Psoas muscle (tissue), 8 donors: Measurements from ENCODE around the gene SPRR4. TPM values are rescaled to one million over a fixed set of nuclear protein-coding genes. Genes with fewer than 3 reads are reported as not detected.

Source experiments
- ATAC-seq, 4 donors: fragments of 200-7000 bp; cut with Tn5 transposase; one replicate each; pipeline ENCODE4 v1.9.1; 2020; ENCODE audit warnings: moderate library complexity in 3 of 4, mild to moderate bottlenecking in 2 of 4
- DNase-seq, 2 donors: peaks; one replicate each; pipeline ENCODE4 v3.0.0-alpha.2; 2020
- H3K27ac ChIP-seq: fragments of 200-600 bp; one replicate; pipeline ENCODE4 v1.8.0; 2022
- H3K27me3 ChIP-seq, 3 donors: fragments of 200-600 bp in 1 of 3; one replicate each; pipeline versions ENCODE4 v1.6.1 to v1.8.0; 2013 to 2022; ENCODE audit warnings: low read length in 2 of 3, mild to moderate bottlenecking in 2 of 3, moderate library complexity in 1 of 3; ENCODE audit not compliant: insufficient read depth in 3 of 3
- H3K36me3 ChIP-seq, 2 donors: fragments of 200-600 bp in 1 of 2; one replicate each; pipeline versions ENCODE4 v1.6.1 to v1.8.0; 2013 to 2022; ENCODE audit warnings: low read depth in 1 of 2, mild to moderate bottlenecking in 1 of 2, moderate library complexity in 1 of 2; ENCODE audit not compliant: insufficient read depth in 1 of 2
- H3K4me1 ChIP-seq: fragments of 200-600 bp; one replicate; pipeline ENCODE4 v1.8.0; 2022
- H3K4me3 ChIP-seq: fragments of 200-600 bp; one replicate; pipeline ENCODE4 v1.8.0; 2022; ENCODE audit warnings: mild to moderate bottlenecking
- H3K9me3 ChIP-seq: fragments of 200-600 bp; one replicate; pipeline ENCODE4 v1.8.0; 2022
- CTCF ChIP-seq: fragments of 200-600 bp; IDR thresholded peaks from one replicate; pipeline ENCODE4 v1.8.0; 2022; ENCODE audit warnings: antibody characterized with exemption
- WGBS, 3 donors: extraction: QIAGEN DNeasy Blood & Tissue Kit; methylation state at CpG; one replicate each; pipeline versions ENCODE4 v1.1.6 to v1.1.7; 2013; 5-methylcytosine and 5-hydroxymethylcytosine counted together
- intact Hi-C, 2 donors: fragments of 100-400 bp; cut with DNase I; formaldehyde crosslinking; loops; one replicate each; pipeline versions ENCODE4 v1.11.0 to v1.14.2; 2022
- polyA plus RNA-seq, 3 donors: library from polyadenylated mRNA; stranded (reverse); fragments of 200-250 nt; gene quantifications; one replicate each; pipeline ENCODE4 v1.2.3, GENCODE V29; 2013
- total RNA-seq, 4 donors: library from RNA; stranded (reverse); fragmentation: NEBNext Ultra II Directional in 2 of 4; extraction: Animal tissue kit (Norgen Biotek cat#: 25700) in 2 of 4; gene quantifications; one replicate each; pipeline versions ENCODE4 v1.2.1 to v1.2.4, GENCODE V29; 2021 to 2023
- donor health status: healthy with polysubstance abuse.
- donor health status: DM: no; HTN: no; CAD: no; lungs with moderate emphysema.
- donor health status: Bipolar disorder and iron deficiency.
- donor health status: healthy.
- donor health status: DM: yes; HTN: yes; CAD: no.
- donor health status: DM: no; HTN: no; CAD: no.
- donor health status: DM: no; HTN: no; CAD: no.
- donor health status: DM: yes; HTN: yes; CAD: no.

The SPRR4 gene
- total and polyA plus RNA-seq, 7 donors = not detected

- TF ChIP-seq CTCF = no peak
- Histone ChIP-seq H3K36me3 (no peaks in the 10 kb centered on the region), H3K27ac (no peak overlapping the region), H3K9me3 (no peaks in the 10 kb centered on the region), H3K4me1 (no peaks in the 10 kb centered on the region), H3K27me3 (peaks cover 0 to 2% (median 0%) of the 10 kb centered on the region in 3 donors), H3K4me3 (no peak overlapping the region)
- 82 to 84% (median 83%) methylated on average over 6 of the region's 6 CpGs for WGBS, 3 donors
- no peak for ATAC-seq
- DNase-seq = no peak
- intact Hi-C loops = no loop called here
Measured at GRCh38 chr1:152981146-152981871, 10.9 kb downstream of the SPRR4 start.

GRCh38 chr1:152982076-152982475, 11.6 kb downstream of the SPRR4 start:
- Histone ChIP-seq H3K4me1 (no peaks in the 10 kb centered on the region), H3K36me3 (no peaks in the 10 kb centered on the region), H3K4me3 (no peak overlapping the region), H3K27me3 (peaks cover 0 to 2% (median 0%) of the 10 kb centered on the region in 3 donors), H3K9me3 (no peaks in the 10 kb centered on the region), H3K27ac (no peak overlapping the region)
- DNase-seq (no peak), ATAC-seq (no peak)
- WGBS, 3 donors = 71 to 79% (median 75%) methylated on average over 4 of the region's 4 CpGs
- intact Hi-C loops = no loop called here
- no peak for TF ChIP-seq CTCF

GRCh38 chr1:152983234-152983633, 12.8 kb downstream of the SPRR4 start:
- no peaks in the 10 kb centered on the region for H3K36me3 ChIP-seq
- no peaks in the 10 kb centered on the region for H3K9me3 ChIP-seq
- H3K27me3 ChIP-seq = peaks cover 0 to 1% (median 0%) of the 10 kb centered on the region in 3 donors
- H3K27ac ChIP-seq = no peak overlapping the region
- ATAC-seq (no peak), DNase-seq (no peak)
- intact Hi-C loops = no loop called here
- no peaks in the 10 kb centered on the region for H3K4me1 ChIP-seq
- no peak for TF ChIP-seq CTCF
- no peak overlapping the region for H3K4me3 ChIP-seq

GRCh38 chr1:152983743-152984142, 13.3 kb downstream of the SPRR4 start, which contains the start of gene SPRR1A:
Gene SPRR1A (plus strand): TSS chr1:152984081. CDS start chr1:152985231, 1,150 bp downstream.
- Histone ChIP-seq H3K36me3 (no peaks in the 10 kb centered on the region), H3K27me3 (no peaks in the 10 kb centered on the region), H3K27ac (no peak within 1 kb of the TSS), H3K9me3 (no peaks in the 10 kb centered on the region), H3K4me1 (no peaks in the 10 kb centered on the region), H3K4me3 (no peak within 1 kb of the TSS)
- no peak for ATAC-seq
- intact Hi-C loops = no loop called here
- WGBS, 3 donors = 37 to 48% (median 42%) methylated on average over 3 of the region's 3 CpGs
- TF ChIP-seq CTCF = no peak
- DNase-seq = no peak

- no peak for TF ChIP-seq CTCF
- H3K27me3 ChIP-seq = no peaks in the 10 kb centered on the region
- no peaks in the 10 kb centered on the region for H3K9me3 ChIP-seq
- H3K27ac ChIP-seq = no peak overlapping the region
- WGBS, 3 donors = 85 to 91% (median 88%) methylated on average over 2 of the region's 2 CpGs
- H3K36me3 ChIP-seq = no peaks in the 10 kb centered on the region
- no peak for ATAC-seq
- H3K4me3 ChIP-seq = no peak overlapping the region
- intact Hi-C loops = no loop called here
- H3K4me1 ChIP-seq = no peaks in the 10 kb centered on the region
- no peak for DNase-seq
Measured at GRCh38 chr1:152986578-152986977, 16.1 kb downstream of the SPRR4 start.
